Activated CD8-positive, alpha-beta T cell treated with anti-CD3 and anti-CD28 coated beads for 36 hours (primary cell): ENCODE data around the gene LRMDA. TPM values are rescaled to one million over a fixed set of nuclear protein-coding genes. Genes with fewer than 3 reads are reported as not detected.

Experiments used
- ATAC-seq: fragments of 200-7000 bp; cut with Tn5 transposase; one replicate; pipeline ENCODE4 v1.10.0; 2021; ENCODE audit warnings: mild to moderate bottlenecking, moderate library complexity
- CTCF ChIA-PET: fragments of 350-600 bp; sonication (Branson Sonifier 250); formaldehyde crosslinking; loops from one replicate; lab custom pipeline; 2021; ENCODE audit warnings: antibody characterized with exemption; lab: Charles Lee
- POLR2A ChIA-PET: fragments of 350-600 bp; sonication (Branson Sonifier 250); formaldehyde crosslinking; loops from one replicate; lab custom pipeline; 2021; ENCODE audit warnings: antibody characterized with exemption; lab: Charles Lee
- DNase-seq: peaks from one replicate; pipeline ENCODE4 v3.0.0-alpha.2; 2020
- H3K27ac Mint-ChIP-seq: one replicate; pipeline ENCODE4 v1.8.0; 2021; ENCODE audit warnings: mild to moderate bottlenecking, mixed read lengths
- H3K27me3 Mint-ChIP-seq: one replicate; pipeline ENCODE4 v1.8.0; 2021; ENCODE audit warnings: mixed read lengths
- H3K36me3 Mint-ChIP-seq: one replicate; pipeline ENCODE4 v1.8.0; 2021; ENCODE audit warnings: low read depth, mixed read lengths
- H3K4me1 Mint-ChIP-seq: one replicate; pipeline ENCODE4 v1.8.0; 2021; ENCODE audit warnings: low read depth, mixed read lengths
- H3K4me3 Mint-ChIP-seq: one replicate; pipeline ENCODE4 v1.8.0; 2021; ENCODE audit warnings: mild to moderate bottlenecking, moderate library complexity, mixed read lengths
- H3K9me3 Mint-ChIP-seq: one replicate; pipeline ENCODE4 v1.8.0; 2021; ENCODE audit warnings: mixed read lengths
- CTCF ChIP-seq: fragments of 200-600 bp; IDR thresholded peaks from one replicate; pipeline ENCODE4 v1.8.0; 2022; ENCODE audit warnings: antibody characterized with exemption, mild to moderate bottlenecking
- intact Hi-C: fragments of 100-400 bp; cut with micrococcal nuclease; formaldehyde crosslinking; loops from one replicate; pipeline ENCODE4 v1.10.0; 2022
- total RNA-seq, 2 experiments: library from RNA; stranded (reverse); gene quantifications; one replicate each; pipeline ENCODE4 v1.2.3, GENCODE V29; 2021

Gene LRMDA
- total RNA-seq, 2 experiments from 2014 or later = not detected

DNA sequence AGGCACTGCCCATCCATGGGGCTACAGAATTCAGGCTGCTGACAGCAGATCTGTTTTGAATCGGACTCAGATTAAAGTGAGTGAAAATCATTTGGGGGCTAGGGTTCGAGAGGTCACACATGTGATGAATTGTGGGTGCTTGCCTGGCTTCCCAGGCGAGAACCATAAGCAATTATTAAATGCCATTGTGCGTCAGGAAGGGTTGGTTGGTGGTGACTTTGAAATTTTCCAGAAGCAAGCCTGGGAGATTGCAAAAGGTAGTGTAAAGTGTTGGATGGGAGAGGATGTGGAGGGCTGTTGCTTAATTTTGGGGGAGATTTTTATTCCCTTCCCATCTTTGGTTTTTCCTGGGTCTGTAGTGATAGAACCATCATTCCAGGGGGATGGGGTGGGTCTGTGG lies 34.6 kb downstream of the LRMDA start:
- intact Hi-C loops = no loop called here
- H3K9me3 Mint-ChIP-seq = no peaks in the 10 kb centered on the region
- no peak overlapping the region for H3K27ac Mint-ChIP-seq
- H3K27me3 Mint-ChIP-seq = peaks cover 4% of the 10 kb centered on the region
- DNase-seq (no peak), ATAC-seq (no peak)
- CTCF ChIA-PET = no interaction called here
- no peaks in the 10 kb centered on the region for H3K4me1 Mint-ChIP-seq
- POLR2A ChIA-PET = no interaction called here
- no peak overlapping the region for H3K4me3 Mint-ChIP-seq
- TF ChIP-seq CTCF = no peak
- H3K36me3 Mint-ChIP-seq = no peaks in the 10 kb centered on the region

DNA sequence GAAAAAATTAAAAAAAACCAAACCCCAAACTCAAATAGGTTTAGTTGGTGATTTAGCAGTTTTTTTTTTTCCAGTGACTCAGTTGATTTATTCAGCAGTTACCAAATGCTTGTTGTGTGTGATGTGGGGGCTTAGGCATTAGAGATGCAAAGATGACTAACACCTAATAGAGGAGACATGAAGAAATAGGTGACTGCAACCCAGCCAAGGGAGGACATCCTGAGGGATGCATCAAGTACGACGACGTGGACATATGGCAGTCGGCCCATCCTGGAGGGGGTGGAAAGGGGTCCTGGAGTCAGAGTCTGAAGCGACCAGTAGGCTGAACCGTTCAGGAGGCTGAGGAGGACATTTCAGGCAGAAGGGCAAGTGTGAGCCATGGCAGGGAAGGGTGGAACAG lies 35.5 kb downstream of the LRMDA start:
- intact Hi-C loops = no loop called here

GRCh38 chr10:75468612-75469005 lies 37.2 kb downstream of the LRMDA start:
- ChIA-PET POLR2A (no interaction called here), CTCF (no interaction called here)
- TF ChIP-seq CTCF = no peak
- Mint-ChIP-seq H3K9me3 (no peaks in the 10 kb centered on the region), H3K27me3 (peaks cover 4% of the 10 kb centered on the region), H3K27ac (no peak overlapping the region), H3K4me3 (no peak overlapping the region), H3K4me1 (no peaks in the 10 kb centered on the region), H3K36me3 (no peaks in the 10 kb centered on the region)
- ATAC-seq (no peak), DNase-seq (no peak)
- intact Hi-C loops = no loop called here

More for the DNA sequence above, 35.5 kb downstream of the LRMDA start:
- H3K4me3 Mint-ChIP-seq = no peak overlapping the region
- no peak for TF ChIP-seq CTCF
- POLR2A ChIA-PET = no interaction called here
- CTCF ChIA-PET = no interaction called here
- peaks cover 4% of the 10 kb centered on the region for H3K27me3 Mint-ChIP-seq
- H3K36me3 Mint-ChIP-seq = no peaks in the 10 kb centered on the region
- ATAC-seq (no peak), DNase-seq (no peak)
- no peaks in the 10 kb centered on the region for H3K9me3 Mint-ChIP-seq
- no peak overlapping the region for H3K27ac Mint-ChIP-seq
- H3K4me1 Mint-ChIP-seq = no peaks in the 10 kb centered on the region

- Mint-ChIP-seq H3K9me3 (no peaks in the 10 kb centered on the region), H3K4me3 (no peak overlapping the region), H3K4me1 (no peaks in the 10 kb centered on the region), H3K27me3 (peaks cover 4% of the 10 kb centered on the region), H3K36me3 (no peaks in the 10 kb centered on the region), H3K27ac (no peak overlapping the region)
- ChIA-PET CTCF (no interaction called here), POLR2A (no interaction called here)
- no peak for DNase-seq
- ATAC-seq = no peak
- no peak for TF ChIP-seq CTCF
- intact Hi-C loops = no loop called here
These were observed 37.7 kb downstream of the LRMDA start for GRCh38 chr10:75469006-75469616.

- no peaks in the 10 kb centered on the region for H3K36me3 Mint-ChIP-seq
- H3K4me3 Mint-ChIP-seq = no peak overlapping the region
- ChIA-PET CTCF (no interaction called here), POLR2A (no interaction called here)
- DNase-seq (no peak), ATAC-seq (no peak)
- peaks cover 3% of the 10 kb centered on the region for H3K27me3 Mint-ChIP-seq
- H3K27ac Mint-ChIP-seq = no peak overlapping the region
- H3K9me3 Mint-ChIP-seq = no peaks in the 10 kb centered on the region
- TF ChIP-seq CTCF = no peak
- intact Hi-C loops = no loop called here
- H3K4me1 Mint-ChIP-seq = no peaks in the 10 kb centered on the region
These were observed 39.5 kb downstream of the LRMDA start for GRCh38 chr10:75470901-75471300.
